GM18526 (cell line): Measurements from ENCODE around the gene RFXAP.

ENCODE experiments used
- POLR2A ChIP-seq: IDR thresholded peaks from 3 replicates; pipeline ENCODE4 v1.6.1; 2011; ENCODE audit not compliant: insufficient read length; ENCODE audit errors: extremely low read depth

The RFXAP gene

GRCh38 chr13:36804588-36804987, 14.4 kb upstream of the RFXAP start:
- no peak for TF ChIP-seq POLR2A

- no peak for TF ChIP-seq POLR2A
These were observed 12.9 kb upstream of the RFXAP start for GRCh38 chr13:36806102-36806501.

GRCh38 chr13:36807616-36808015, 11.4 kb upstream of the RFXAP start:
- no peak for TF ChIP-seq POLR2A

- TF ChIP-seq POLR2A: no peak
These were observed 5.8 kb upstream of the RFXAP start for GRCh38 chr13:36813225-36813624.

GRCh38 chr13:36814465-36814864, 4.6 kb upstream of the RFXAP start:
- TF ChIP-seq POLR2A: no peak

- TF ChIP-seq POLR2A: no peak
These were observed 4.0 kb upstream of the RFXAP start for GRCh38 chr13:36815062-36815461.

- TF ChIP-seq POLR2A: no peak
These were observed 822 bp upstream of the RFXAP start for GRCh38 chr13:36817996-36818803.

- TF ChIP-seq POLR2A: no peak
These were observed 693 bp downstream of the RFXAP start for GRCh38 chr13:36819739-36820090.

- TF ChIP-seq POLR2A: no peak
These were observed 1.2 kb downstream of the RFXAP start for GRCh38 chr13:36820222-36820621.

GRCh38 chr13:36822785-36823184, 3.8 kb downstream of the RFXAP start:
- no peak for TF ChIP-seq POLR2A

GRCh38 chr13:36829753-36830152, 10.7 kb downstream of the RFXAP start:
- TF ChIP-seq POLR2A: no peak

- no peak for TF ChIP-seq POLR2A
These were observed 12.3 kb downstream of the RFXAP start for GRCh38 chr13:36831291-36831690.

- no peak for TF ChIP-seq POLR2A
These were observed 15.3 kb downstream of the RFXAP start for GRCh38 chr13:36834299-36834698.

GRCh38 chr13:36837354-36838092, 18.5 kb downstream of the RFXAP start:
- no peak for TF ChIP-seq POLR2A

- TF ChIP-seq POLR2A: no peak
These were observed 20.3 kb downstream of the RFXAP start for GRCh38 chr13:36839281-36839680.

- no peak for TF ChIP-seq POLR2A
These were observed 21.0 kb downstream of the RFXAP start for GRCh38 chr13:36839981-36840380.
